ENCODE data around the gene AFAP1L2.

The AFAP1L2 gene

DNA sequence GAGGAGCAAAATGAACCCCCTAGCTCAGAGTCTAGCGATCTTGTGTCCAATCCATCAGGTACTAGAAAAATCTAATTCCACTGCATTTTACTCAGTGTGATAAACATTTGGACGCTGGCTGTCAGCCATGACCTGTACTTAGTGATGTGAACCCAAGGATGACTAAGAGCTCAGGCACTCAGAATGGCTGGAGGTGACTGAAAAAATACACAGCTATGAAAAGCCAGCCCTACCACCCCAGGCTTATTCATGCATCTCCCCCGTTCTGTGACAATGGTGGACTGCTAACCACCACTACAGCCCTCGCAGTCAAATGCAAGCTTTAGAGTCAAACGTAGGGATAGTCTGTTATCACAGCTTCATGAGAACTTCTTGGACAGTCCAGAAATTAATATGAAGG lies 14.9 kb downstream of the AFAP1L2 start:
- no peaks in the 10 kb centered on the region for H3K9me3 ChIP-seq (ENCODE audit: control insufficient read depth, insufficient read depth, low read length)
- no peak overlapping the region for H3K27ac ChIP-seq (ENCODE audit: low read length)
- H3K4me3 ChIP-seq (ENCODE audit: low read length), result no peak overlapping the region
- no peaks in the 10 kb centered on the region for H3K36me3 ChIP-seq (ENCODE audit: control insufficient read depth, insufficient read depth, low read length)
- DNase-seq (ENCODE audit: low read depth, low spot score), result no peak
- H3K4me1 ChIP-seq (ENCODE audit: control insufficient read depth, insufficient read depth, low read length), result peaks cover 6% of the 10 kb centered on the region
- no peaks in the 10 kb centered on the region for H3K27me3 ChIP-seq (ENCODE audit: control insufficient read depth, insufficient read depth, low read length)
- WGBS (ENCODE audit: insufficient coverage, insufficient read length), result no CpG with 5 or more reads among the region's 5 CpGs

DNA sequence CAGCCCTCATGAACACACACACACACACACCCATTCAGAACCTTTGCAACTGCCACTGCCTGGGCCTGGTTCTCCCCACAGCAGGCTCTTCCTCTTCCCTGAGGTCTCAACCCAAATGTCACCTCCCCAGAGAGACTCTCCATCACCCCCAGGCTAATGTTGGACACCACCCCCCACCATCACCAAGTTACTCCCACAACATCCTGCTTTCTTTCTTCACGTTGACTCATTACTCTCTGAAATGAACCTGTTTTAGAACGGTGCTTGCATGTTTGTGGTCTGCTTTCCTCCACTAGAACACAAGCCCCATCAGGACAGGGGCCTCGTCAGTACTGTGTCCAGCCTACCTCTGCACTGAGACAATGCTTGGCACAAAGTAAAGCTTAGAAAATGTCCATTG lies 16.0 kb downstream of the AFAP1L2 start:
- H3K4me3 ChIP-seq (ENCODE audit: low read length), result no peak overlapping the region

DNA sequence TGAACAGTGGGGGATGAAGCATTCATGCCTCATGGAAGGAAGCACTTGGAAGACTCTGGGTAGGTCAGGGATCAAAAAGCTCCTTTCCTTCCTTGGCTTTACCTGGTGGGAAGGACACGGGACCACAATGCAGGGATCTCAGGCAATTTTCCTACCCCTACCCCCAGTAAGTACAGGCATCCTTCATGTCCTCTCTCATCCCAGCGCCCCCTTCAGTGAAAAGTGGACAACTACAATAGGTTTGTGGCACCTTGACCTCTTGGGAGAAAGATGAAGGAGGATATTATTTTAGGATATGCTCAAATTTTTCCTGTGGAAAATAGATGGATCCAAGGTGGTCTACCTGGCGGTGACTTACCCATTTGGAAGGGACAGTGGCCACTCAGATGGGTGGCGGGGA lies 16.5 kb downstream of the AFAP1L2 start:
- no peak for DNase-seq (ENCODE audit: low read depth, low spot score)
- WGBS (ENCODE audit: insufficient coverage, insufficient read length), result no CpG with 5 or more reads among the region's 4 CpGs
- H3K27ac ChIP-seq (ENCODE audit: low read length), result no peak overlapping the region

More for the DNA sequence above, 16.0 kb downstream of the AFAP1L2 start:
- peaks cover 6% of the 10 kb centered on the region for H3K4me1 ChIP-seq (ENCODE audit: control insufficient read depth, insufficient read depth, low read length)
- no peaks in the 10 kb centered on the region for H3K36me3 ChIP-seq (ENCODE audit: control insufficient read depth, insufficient read depth, low read length)
- DNase-seq (ENCODE audit: low read depth, low spot score), result no peak
- H3K9me3 ChIP-seq (ENCODE audit: control insufficient read depth, insufficient read depth, low read length), result no peaks in the 10 kb centered on the region
- H3K27ac ChIP-seq (ENCODE audit: low read length), result no peak overlapping the region
- no CpG with 5 or more reads among the region's 3 CpGs for WGBS (ENCODE audit: insufficient coverage, insufficient read length)
- no peaks in the 10 kb centered on the region for H3K27me3 ChIP-seq (ENCODE audit: control insufficient read depth, insufficient read depth, low read length)

DNA sequence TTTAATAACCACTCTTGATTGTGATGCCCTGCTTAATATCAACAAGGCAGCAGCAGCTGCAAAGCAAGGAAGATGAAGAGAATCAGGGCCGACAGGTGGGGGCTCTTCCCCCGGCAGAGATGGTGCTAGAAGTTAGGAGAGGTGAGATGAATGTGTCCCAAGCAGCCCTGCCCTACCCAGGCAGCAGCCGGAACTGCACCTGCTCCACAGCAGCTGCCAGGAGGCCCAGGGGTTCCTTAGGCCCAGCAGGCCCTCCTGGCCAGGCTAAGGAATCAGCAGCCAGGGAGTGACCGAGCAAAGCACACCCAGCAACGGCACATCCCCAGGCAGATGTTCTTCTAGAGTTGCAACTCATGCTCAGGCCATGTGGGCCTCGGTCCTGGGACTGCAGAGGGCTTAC lies 17.9 kb downstream of the AFAP1L2 start:
- no peak for DNase-seq (ENCODE audit: low read depth, low spot score)
- WGBS (ENCODE audit: insufficient coverage, insufficient read length), result no CpG with 5 or more reads among the region's 6 CpGs

More for the DNA sequence above, 16.5 kb downstream of the AFAP1L2 start:
- Histone ChIP-seq H3K36me3 (ENCODE audit: control insufficient read depth, insufficient read depth, low read length) (no peaks in the 10 kb centered on the region), H3K9me3 (ENCODE audit: control insufficient read depth, insufficient read depth, low read length) (no peaks in the 10 kb centered on the region), H3K4me3 (ENCODE audit: low read length) (no peak overlapping the region), H3K27me3 (ENCODE audit: control insufficient read depth, insufficient read depth, low read length) (no peaks in the 10 kb centered on the region), H3K4me1 (ENCODE audit: control insufficient read depth, insufficient read depth, low read length) (peaks cover 5% of the 10 kb centered on the region)

DNA sequence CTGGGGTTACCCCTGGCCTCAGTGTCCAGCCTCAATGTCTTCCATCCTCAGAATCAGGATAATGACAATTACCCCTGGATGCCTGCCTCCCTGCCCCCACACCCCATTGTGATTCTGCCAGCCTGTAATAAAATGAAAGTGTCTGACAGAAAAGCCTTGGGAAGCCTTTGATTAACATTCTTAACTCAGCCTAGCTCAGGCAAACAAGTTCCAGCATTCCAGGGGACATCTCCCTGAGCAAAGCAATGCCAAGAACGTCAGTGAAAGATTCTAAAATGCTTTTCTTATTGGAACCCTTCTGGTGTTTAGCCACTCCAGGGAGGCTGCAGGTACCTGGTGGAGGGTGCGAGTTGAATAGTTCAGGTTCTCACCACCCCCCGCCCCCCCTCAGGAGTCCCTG lies 18.7 kb downstream of the AFAP1L2 start:
- no peaks in the 10 kb centered on the region for H3K9me3 ChIP-seq (ENCODE audit: control insufficient read depth, insufficient read depth, low read length)
- no peak for DNase-seq (ENCODE audit: low read depth, low spot score)
- H3K4me1 ChIP-seq (ENCODE audit: control insufficient read depth, insufficient read depth, low read length), result peaks cover 5% of the 10 kb centered on the region
- H3K27ac ChIP-seq (ENCODE audit: low read length), result no peak overlapping the region
- no peaks in the 10 kb centered on the region for H3K27me3 ChIP-seq (ENCODE audit: control insufficient read depth, insufficient read depth, low read length)
- H3K4me3 ChIP-seq (ENCODE audit: low read length), result no peak overlapping the region
- H3K36me3 ChIP-seq (ENCODE audit: control insufficient read depth, insufficient read depth, low read length), result no peaks in the 10 kb centered on the region
- WGBS (ENCODE audit: insufficient coverage, insufficient read length), result no CpG with 5 or more reads among the region's 3 CpGs

More for the DNA sequence above, 17.9 kb downstream of the AFAP1L2 start:
- Histone ChIP-seq H3K4me1 (ENCODE audit: control insufficient read depth, insufficient read depth, low read length) (peaks cover 5% of the 10 kb centered on the region), H3K27ac (ENCODE audit: low read length) (no peak overlapping the region), H3K27me3 (ENCODE audit: control insufficient read depth, insufficient read depth, low read length) (no peaks in the 10 kb centered on the region), H3K4me3 (ENCODE audit: low read length) (no peak overlapping the region), H3K9me3 (ENCODE audit: control insufficient read depth, insufficient read depth, low read length) (no peaks in the 10 kb centered on the region), H3K36me3 (ENCODE audit: control insufficient read depth, insufficient read depth, low read length) (no peaks in the 10 kb centered on the region)

DNA sequence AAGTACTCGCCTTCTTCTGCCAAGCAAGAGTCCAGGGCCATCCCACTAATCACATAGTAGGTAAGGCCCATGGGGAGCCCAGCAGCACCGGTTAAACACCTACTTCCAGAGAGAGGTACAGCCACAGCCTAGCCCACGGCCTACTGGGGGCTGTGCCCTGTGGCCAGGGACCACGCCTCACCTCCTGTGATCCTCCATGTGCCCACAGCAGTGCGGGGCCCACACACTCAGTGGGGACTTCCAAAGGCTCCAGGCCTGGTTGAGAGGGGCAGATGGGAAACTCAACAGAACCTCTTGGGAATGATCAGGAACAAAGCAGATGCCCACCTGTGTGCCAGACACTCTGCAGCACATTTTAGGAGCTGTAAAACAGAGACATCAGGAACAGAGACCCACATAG lies 19.7 kb downstream of the AFAP1L2 start:
- Histone ChIP-seq H3K4me3 (ENCODE audit: low read length) (no peak overlapping the region), H3K9me3 (ENCODE audit: control insufficient read depth, insufficient read depth, low read length) (no peaks in the 10 kb centered on the region), H3K27me3 (ENCODE audit: control insufficient read depth, insufficient read depth, low read length) (no peaks in the 10 kb centered on the region), H3K27ac (ENCODE audit: low read length) (no peak overlapping the region), H3K4me1 (ENCODE audit: control insufficient read depth, insufficient read depth, low read length) (peaks cover 5% of the 10 kb centered on the region), H3K36me3 (ENCODE audit: control insufficient read depth, insufficient read depth, low read length) (no peaks in the 10 kb centered on the region)
- DNase-seq (ENCODE audit: low read depth, low spot score), result no peak
- WGBS (ENCODE audit: insufficient coverage, insufficient read length), result no CpG with 5 or more reads among the region's 5 CpGs

DNA sequence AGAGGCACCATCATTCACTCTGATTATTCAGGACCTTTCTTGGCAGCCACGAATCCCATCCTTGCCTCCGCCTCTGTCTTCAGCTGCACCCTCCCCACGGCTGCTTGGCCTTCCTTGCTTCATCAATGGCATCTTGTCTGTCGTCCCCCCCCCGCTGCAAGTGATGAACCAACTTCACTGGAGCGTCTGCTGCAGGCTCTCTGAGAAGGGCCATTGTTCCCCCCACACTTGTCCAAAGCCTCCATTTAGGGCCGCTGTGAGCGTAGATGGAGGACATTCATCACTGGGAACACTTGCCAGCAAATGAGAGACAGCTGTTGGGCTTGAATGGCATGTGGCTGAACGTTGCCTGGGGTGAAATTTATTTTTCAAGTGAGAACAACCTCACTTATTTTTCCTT lies 20.1 kb downstream of the AFAP1L2 start:
- no peak overlapping the region for H3K4me3 ChIP-seq (ENCODE audit: low read length)
- H3K9me3 ChIP-seq (ENCODE audit: control insufficient read depth, insufficient read depth, low read length), result no peaks in the 10 kb centered on the region
- H3K36me3 ChIP-seq (ENCODE audit: control insufficient read depth, insufficient read depth, low read length), result no peaks in the 10 kb centered on the region
- H3K4me1 ChIP-seq (ENCODE audit: control insufficient read depth, insufficient read depth, low read length), result peaks cover 5% of the 10 kb centered on the region
- no CpG with 5 or more reads among the region's 9 CpGs for WGBS (ENCODE audit: insufficient coverage, insufficient read length)
- H3K27ac ChIP-seq (ENCODE audit: low read length), result no peak overlapping the region
- DNase-seq (ENCODE audit: low read depth, low spot score), result no peak
- H3K27me3 ChIP-seq (ENCODE audit: control insufficient read depth, insufficient read depth, low read length), result no peaks in the 10 kb centered on the region

DNA sequence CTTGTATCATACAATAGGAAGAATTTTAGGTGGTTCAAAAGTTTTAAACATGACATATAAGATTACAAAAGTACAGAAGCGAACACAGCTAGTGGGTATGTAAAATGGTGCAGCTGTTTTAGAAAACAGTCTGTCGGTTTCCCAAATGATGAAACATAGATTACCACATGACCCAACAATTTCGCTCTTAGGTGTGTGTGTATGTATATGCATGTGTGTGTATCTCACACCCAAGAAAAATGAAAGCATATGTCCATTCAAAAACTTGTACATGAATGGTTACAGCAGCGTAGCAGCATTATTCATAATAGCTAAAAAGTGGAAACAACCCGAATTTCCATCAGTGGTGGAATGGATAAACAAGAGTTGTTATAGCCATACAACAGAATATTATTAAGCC lies 23.5 kb downstream of the AFAP1L2 start:
- Histone ChIP-seq H3K36me3 (ENCODE audit: control insufficient read depth, insufficient read depth, low read length) (no peaks in the 10 kb centered on the region), H3K9me3 (ENCODE audit: control insufficient read depth, insufficient read depth, low read length) (no peaks in the 10 kb centered on the region), H3K27me3 (ENCODE audit: control insufficient read depth, insufficient read depth, low read length) (no peaks in the 10 kb centered on the region), H3K4me3 (ENCODE audit: low read length) (no peak overlapping the region), H3K4me1 (ENCODE audit: control insufficient read depth, insufficient read depth, low read length) (peaks cover 5% of the 10 kb centered on the region; the same call in 1 of the 2 replicates), H3K27ac (ENCODE audit: low read length) (no peak overlapping the region)
- no peak for DNase-seq (ENCODE audit: low read depth, low spot score)
- no CpG with 5 or more reads among the region's 5 CpGs for WGBS (ENCODE audit: insufficient coverage, insufficient read length)

DNA sequence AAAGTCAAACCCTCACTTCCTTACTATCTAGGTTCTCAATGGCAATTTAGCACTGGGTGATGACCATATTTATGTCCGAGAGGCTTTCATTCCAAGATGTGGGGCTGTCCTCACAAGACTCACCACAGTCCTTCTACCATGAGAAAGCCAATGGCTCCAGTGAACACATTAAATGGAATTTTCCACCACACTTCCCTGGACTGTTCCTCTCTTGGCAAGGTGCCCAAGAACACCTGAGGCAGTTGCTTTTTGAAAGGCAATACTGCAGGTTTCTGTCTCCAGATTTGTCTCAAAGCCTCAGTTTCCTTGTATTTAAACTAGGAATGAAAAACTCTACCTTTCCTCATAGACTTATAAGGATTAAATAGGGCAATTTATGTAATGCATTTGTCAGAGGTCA lies 24.2 kb downstream of the AFAP1L2 start:
- Histone ChIP-seq H3K27ac (ENCODE audit: low read length) (no peak overlapping the region), H3K9me3 (ENCODE audit: control insufficient read depth, insufficient read depth, low read length) (no peaks in the 10 kb centered on the region), H3K4me3 (ENCODE audit: low read length) (no peak overlapping the region), H3K27me3 (ENCODE audit: control insufficient read depth, insufficient read depth, low read length) (no peaks in the 10 kb centered on the region), H3K36me3 (ENCODE audit: control insufficient read depth, insufficient read depth, low read length) (no peaks in the 10 kb centered on the region), H3K4me1 (ENCODE audit: control insufficient read depth, insufficient read depth, low read length) (no peaks in the 10 kb centered on the region)
- no peak for DNase-seq (ENCODE audit: low read depth, low spot score)
- WGBS (ENCODE audit: insufficient coverage, insufficient read length), result no CpG with 5 or more reads among the region's 1 CpG

DNA sequence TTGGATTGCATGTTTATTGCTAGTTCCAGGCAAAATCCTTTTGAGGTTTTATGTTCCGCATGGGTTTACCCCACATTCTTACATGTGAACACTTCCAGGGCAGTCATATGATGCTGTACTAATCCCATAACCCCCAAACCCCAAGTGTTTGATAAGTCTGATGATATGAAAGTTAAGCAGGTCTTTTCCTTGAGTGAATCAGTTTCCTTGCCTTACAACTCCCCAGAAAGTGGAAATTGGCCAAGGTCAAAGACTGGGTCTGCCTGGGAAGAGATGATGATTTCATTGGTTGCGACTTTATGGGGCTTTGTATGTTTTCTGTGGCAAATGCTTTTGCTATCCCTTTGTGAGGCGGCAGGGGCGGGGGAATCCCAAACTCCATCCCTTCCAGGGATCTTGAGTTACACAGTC lies 24.7 kb downstream of the AFAP1L2 start:
- no CpG with 5 or more reads among the region's 4 CpGs for WGBS (ENCODE audit: insufficient coverage, insufficient read length)
- DNase-seq (ENCODE audit: low read depth, low spot score), result no peak
- Histone ChIP-seq H3K4me3 (ENCODE audit: low read length) (no peak overlapping the region), H3K4me1 (ENCODE audit: control insufficient read depth, insufficient read depth, low read length) (no peaks in the 10 kb centered on the region), H3K9me3 (ENCODE audit: control insufficient read depth, insufficient read depth, low read length) (no peaks in the 10 kb centered on the region), H3K27me3 (ENCODE audit: control insufficient read depth, insufficient read depth, low read length) (no peaks in the 10 kb centered on the region), H3K27ac (ENCODE audit: low read length) (no peak overlapping the region), H3K36me3 (ENCODE audit: control insufficient read depth, insufficient read depth, low read length) (no peaks in the 10 kb centered on the region)

DNA sequence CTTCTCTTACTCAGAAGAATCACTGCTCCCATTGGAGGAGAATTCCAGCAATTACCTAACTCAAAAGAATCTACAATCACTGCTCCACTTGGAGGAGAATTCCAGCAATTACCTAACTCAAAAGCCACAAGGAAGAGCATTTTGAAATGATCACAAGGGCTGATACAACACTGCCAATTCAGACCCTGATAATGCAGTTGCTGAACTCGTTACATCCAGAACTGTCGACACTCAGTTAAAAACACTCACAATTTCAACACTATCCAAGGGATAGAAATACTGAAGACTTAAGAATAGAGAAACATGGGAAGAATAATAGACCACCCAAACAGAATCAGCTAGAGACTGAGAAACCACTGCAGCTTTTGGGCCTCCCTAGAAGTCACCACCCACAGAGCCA lies 27.8 kb downstream of the AFAP1L2 start:
- Histone ChIP-seq H3K27ac (ENCODE audit: low read length) (no peak overlapping the region), H3K4me1 (ENCODE audit: control insufficient read depth, insufficient read depth, low read length) (no peaks in the 10 kb centered on the region), H3K4me3 (ENCODE audit: low read length) (no peak overlapping the region), H3K9me3 (ENCODE audit: control insufficient read depth, insufficient read depth, low read length) (no peaks in the 10 kb centered on the region), H3K36me3 (ENCODE audit: control insufficient read depth, insufficient read depth, low read length) (no peaks in the 10 kb centered on the region), H3K27me3 (ENCODE audit: control insufficient read depth, insufficient read depth, low read length) (no peaks in the 10 kb centered on the region)
- no CpG with 5 or more reads among the region's 2 CpGs for WGBS (ENCODE audit: insufficient coverage, insufficient read length)
- no peak for DNase-seq (ENCODE audit: low read depth, low spot score)

Measured in iPS DF 6.9 (cell line).